ENCODE results near the gene DENND1A.

DNA sequence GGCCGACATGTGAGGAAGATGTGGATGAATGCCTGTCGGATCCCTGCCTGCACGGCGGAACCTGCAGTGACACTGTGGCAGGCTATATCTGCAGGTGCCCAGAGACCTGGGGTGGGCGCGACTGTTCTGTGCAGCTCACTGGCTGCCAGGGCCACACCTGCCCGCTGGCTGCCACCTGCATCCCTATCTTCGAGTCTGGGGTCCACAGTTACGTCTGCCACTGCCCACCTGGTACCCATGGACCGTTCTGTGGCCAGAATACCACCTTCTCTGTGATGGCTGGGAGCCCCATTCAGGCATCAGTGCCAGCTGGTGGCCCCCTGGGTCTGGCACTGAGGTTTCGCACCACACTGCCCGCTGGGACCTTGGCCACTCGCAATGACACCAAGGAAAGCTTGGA, 559.8 kb downstream of the DENND1A start:
- TF ChIP-seq, protein P1, sequence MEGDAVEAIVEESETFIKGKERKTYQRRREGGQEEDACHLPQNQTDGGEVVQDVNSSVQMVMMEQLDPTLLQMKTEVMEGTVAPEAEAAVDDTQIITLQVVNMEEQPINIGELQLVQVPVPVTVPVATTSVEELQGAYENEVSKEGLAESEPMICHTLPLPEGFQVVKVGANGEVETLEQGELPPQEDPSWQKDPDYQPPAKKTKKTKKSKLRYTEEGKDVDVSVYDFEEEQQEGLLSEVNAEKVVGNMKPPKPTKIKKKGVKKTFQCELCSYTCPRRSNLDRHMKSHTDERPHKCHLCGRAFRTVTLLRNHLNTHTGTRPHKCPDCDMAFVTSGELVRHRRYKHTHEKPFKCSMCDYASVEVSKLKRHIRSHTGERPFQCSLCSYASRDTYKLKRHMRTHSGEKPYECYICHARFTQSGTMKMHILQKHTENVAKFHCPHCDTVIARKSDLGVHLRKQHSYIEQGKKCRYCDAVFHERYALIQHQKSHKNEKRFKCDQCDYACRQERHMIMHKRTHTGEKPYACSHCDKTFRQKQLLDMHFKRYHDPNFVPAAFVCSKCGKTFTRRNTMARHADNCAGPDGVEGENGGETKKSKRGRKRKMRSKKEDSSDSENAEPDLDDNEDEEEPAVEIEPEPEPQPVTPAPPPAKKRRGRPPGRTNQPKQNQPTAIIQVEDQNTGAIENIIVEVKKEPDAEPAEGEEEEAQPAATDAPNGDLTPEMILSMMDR (IDR thresholded peaks at IDR 0.05), result no peak
- TF ChIP-seq POLR2A (IDR thresholded peaks at IDR 0.05), result no peak

Measured in adrenal gland (tissue), 5 donors.